HUES48 (cell line): ENCODE measurements around the gene COPS3.

Experiments
- H3K27ac ChIP-seq: one replicate; pipeline ENCODE4 v1.7.0; 2013; ENCODE audit warnings: low read depth, low read length, inconsistent platforms
- H3K27me3 ChIP-seq: 2 replicates; pipeline ENCODE4 v1.6.1; 2013; ENCODE audit warnings: mild to moderate bottlenecking, low read length; ENCODE audit not compliant: control insufficient read depth, insufficient read depth
- H3K36me3 ChIP-seq: 2 replicates; pipeline ENCODE4 v1.6.1; 2013; ENCODE audit warnings: low read length; ENCODE audit not compliant: control insufficient read depth, insufficient read depth
- H3K4me1 ChIP-seq: 2 replicates; pipeline ENCODE4 v1.6.1; 2013; ENCODE audit warnings: mild to moderate bottlenecking, low read length; ENCODE audit not compliant: control insufficient read depth, insufficient read depth
- H3K4me3 ChIP-seq: 2 replicates; pipeline ENCODE4 v1.5.1; 2013; ENCODE audit warnings: mild to moderate bottlenecking, low read depth, low read length
- H3K9ac ChIP-seq: 2 replicates; pipeline ENCODE4 v1.6.1; 2013; ENCODE audit warnings: mild to moderate bottlenecking, low read depth, low read length, moderate library complexity
- H3K9me3 ChIP-seq: 2 replicates; pipeline ENCODE4 v1.6.1; 2013; ENCODE audit warnings: low read length; ENCODE audit not compliant: control insufficient read depth, insufficient read depth

COPS3 gene

GRCh38 chr17:17280613-17281549 is at the start of gene COPS3:
Gene COPS3 (minus strand): TSS chr17:17281246. CDS start chr17:17281186, 60 bp downstream.
- peaks cover 4% of the 10 kb centered on the region; the same call in 1 of the 2 replicates for H3K36me3 ChIP-seq
- H3K27me3 ChIP-seq: no peaks in the 10 kb centered on the region
- H3K9ac ChIP-seq: peak within 1 kb of the TSS; percentile 97
- H3K4me3 ChIP-seq: peak within 1 kb of the TSS; percentile 91
- H3K4me1 ChIP-seq: peaks cover 14% of the 10 kb centered on the region
- peak within 1 kb of the TSS; percentile 99 for H3K27ac ChIP-seq
- no peaks in the 10 kb centered on the region for H3K9me3 ChIP-seq

GRCh38 chr17:17328251-17328650 is 47.2 kb upstream of the COPS3 start:
- Histone ChIP-seq H3K4me3 (no peak overlapping the region), H3K9me3 (no peaks in the 10 kb centered on the region), H3K4me1 (no peaks in the 10 kb centered on the region), H3K27me3 (no peaks in the 10 kb centered on the region), H3K36me3 (0 out of 2 replicates have a peak, but pooled peaks cover 3% of the 10 kb centered on the region), H3K27ac (no peak overlapping the region), H3K9ac (no peak overlapping the region)

GRCh38 chr17:17326275-17326875 is 45.3 kb upstream of the COPS3 start:
- Histone ChIP-seq H3K27me3 (no peaks in the 10 kb centered on the region), H3K36me3 (peaks cover 7% of the 10 kb centered on the region; the same call in 1 of the 2 replicates), H3K9ac (no peak overlapping the region), H3K4me1 (no peaks in the 10 kb centered on the region), H3K4me3 (no peak overlapping the region), H3K27ac (no peak overlapping the region), H3K9me3 (no peaks in the 10 kb centered on the region)

GRCh38 chr17:17325816-17326215 is 44.8 kb upstream of the COPS3 start:
- H3K9me3 ChIP-seq: no peaks in the 10 kb centered on the region
- H3K27me3 ChIP-seq: no peaks in the 10 kb centered on the region
- H3K27ac ChIP-seq: no peak overlapping the region
- H3K36me3 ChIP-seq: peaks cover 7% of the 10 kb centered on the region; the same call in 1 of the 2 replicates
- no peak overlapping the region for H3K9ac ChIP-seq
- H3K4me1 ChIP-seq: no peaks in the 10 kb centered on the region
- no peak overlapping the region for H3K4me3 ChIP-seq

GRCh38 chr17:17325228-17325627 is 44.2 kb upstream of the COPS3 start:
- H3K4me3 ChIP-seq: no peak overlapping the region
- H3K27me3 ChIP-seq: no peaks in the 10 kb centered on the region
- H3K9ac ChIP-seq: no peak overlapping the region
- no peak overlapping the region for H3K27ac ChIP-seq
- H3K36me3 ChIP-seq: peaks cover 7% of the 10 kb centered on the region; the same call in 1 of the 2 replicates
- no peaks in the 10 kb centered on the region for H3K9me3 ChIP-seq
- no peaks in the 10 kb centered on the region for H3K4me1 ChIP-seq

- Histone ChIP-seq H3K4me3 (no peak overlapping the region), H3K9me3 (no peaks in the 10 kb centered on the region), H3K4me1 (no peaks in the 10 kb centered on the region), H3K36me3 (peaks cover 7% of the 10 kb centered on the region; the same call in 1 of the 2 replicates), H3K27ac (no peak overlapping the region), H3K9ac (no peak overlapping the region), H3K27me3 (no peaks in the 10 kb centered on the region)
Measured at GRCh38 chr17:17324616-17325015, 43.6 kb upstream of the COPS3 start.

GRCh38 chr17:17322516-17323510 is 41.8 kb upstream of the COPS3 start:
- Histone ChIP-seq H3K9me3 (no peaks in the 10 kb centered on the region), H3K36me3 (peaks cover 7% of the 10 kb centered on the region; the same call in 1 of the 2 replicates), H3K27ac (no peak overlapping the region), H3K4me3 (no peak overlapping the region), H3K9ac (no peak overlapping the region), H3K4me1 (no peaks in the 10 kb centered on the region), H3K27me3 (no peaks in the 10 kb centered on the region)

GRCh38 chr17:17321356-17322025 is 40.4 kb upstream of the COPS3 start:
- H3K4me1 ChIP-seq: no peaks in the 10 kb centered on the region
- H3K9ac ChIP-seq: no peak overlapping the region
- peaks cover 7% of the 10 kb centered on the region; the same call in 1 of the 2 replicates for H3K36me3 ChIP-seq
- no peaks in the 10 kb centered on the region for H3K9me3 ChIP-seq
- H3K27me3 ChIP-seq: no peaks in the 10 kb centered on the region
- H3K27ac ChIP-seq: no peak overlapping the region
- H3K4me3 ChIP-seq: no peak overlapping the region

- no peaks in the 10 kb centered on the region for H3K4me1 ChIP-seq
- H3K36me3 ChIP-seq: peaks cover 7% of the 10 kb centered on the region; the same call in 1 of the 2 replicates
- no peak overlapping the region for H3K9ac ChIP-seq
- no peaks in the 10 kb centered on the region for H3K9me3 ChIP-seq
- H3K27me3 ChIP-seq: no peaks in the 10 kb centered on the region
- H3K4me3 ChIP-seq: no peak overlapping the region
- no peak overlapping the region for H3K27ac ChIP-seq
Measured at GRCh38 chr17:17320911-17321220, 39.8 kb upstream of the COPS3 start.
